ENCODE results near the gene SARDH. TPM values are rescaled to one million over a fixed set of nuclear protein-coding genes. Genes with fewer than 3 reads are reported as not detected.

SARDH gene
- total and polyA plus RNA-seq, 2 donors (not counting 1 experiment from before 2014, with no cell fraction given), result 2.5 to 4.8 TPM

DNA sequence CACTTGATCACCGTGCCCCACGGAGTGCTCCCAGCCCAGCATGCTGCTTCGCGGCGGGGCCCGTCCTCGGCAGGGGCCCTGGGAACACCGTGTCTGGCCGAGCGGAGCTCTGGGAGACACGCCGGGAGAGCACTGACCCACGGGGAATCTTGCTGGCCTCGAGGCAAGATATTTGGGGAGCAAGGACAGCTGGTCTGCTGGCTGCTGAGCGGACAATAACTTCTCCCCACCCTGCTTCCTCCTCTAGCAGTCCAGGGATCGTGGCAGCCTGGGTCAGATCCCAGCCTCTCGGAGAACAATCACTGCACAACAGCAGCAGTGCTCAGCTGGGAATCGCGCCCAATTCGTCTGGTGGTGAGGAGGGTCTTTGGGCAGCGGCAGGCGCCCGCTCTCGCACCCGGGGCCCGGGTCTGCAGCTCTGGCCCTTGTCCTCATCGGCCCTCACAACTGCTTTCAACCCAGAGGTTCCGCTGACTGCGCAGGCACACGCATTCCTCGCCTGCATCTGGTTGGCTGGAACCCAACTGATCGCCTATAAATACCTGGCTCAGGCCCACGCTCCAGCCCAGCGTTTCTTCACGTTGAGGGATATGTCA lies 58.6 kb downstream of the SARDH start:
- Histone ChIP-seq H3K4me2 (ENCODE audit: extremely low read depth, insufficient read depth, low read length) (no peak overlapping the region), H3K79me2 (ENCODE audit: control insufficient read depth, insufficient read depth, low read length) (no peaks in the 10 kb centered on the region), H3K4me1 (ENCODE audit: control insufficient read depth, extremely low read depth, insufficient read depth, low read length) (peaks cover 6% of the 10 kb centered on the region), H3K27me3 (ENCODE audit: control insufficient read depth, insufficient read depth, low read length) (no peaks in the 10 kb centered on the region), H3K9ac (ENCODE audit: insufficient read depth, low read length) (no peak overlapping the region), H2AFZ (ENCODE audit: low read length) (no peak overlapping the region), H3K27ac (ENCODE audit: insufficient read depth, low read length) (no peak overlapping the region), H3K9me3 (ENCODE audit: control insufficient read depth, insufficient read depth, low read depth, low read length) (no peaks in the 10 kb centered on the region), H3K4me3 (replicated peaks in 1 of 4; ENCODE audit: control extremely low read depth in 1 of 4, insufficient read depth in 1 of 4, low read depth in 3 of 4, low read length in 4 of 4) (no peak overlapping the region), H4K20me1 (ENCODE audit: control insufficient read depth, extremely low read depth, insufficient read depth, low read length) (no peaks in the 10 kb centered on the region), H3K36me3 (ENCODE audit: control insufficient read depth, insufficient read depth, low read length) (no peaks in the 10 kb centered on the region)
- no peak for DNase-seq (ENCODE audit: low read depth in 2 of 2)
- TF ChIP-seq, protein P1, sequence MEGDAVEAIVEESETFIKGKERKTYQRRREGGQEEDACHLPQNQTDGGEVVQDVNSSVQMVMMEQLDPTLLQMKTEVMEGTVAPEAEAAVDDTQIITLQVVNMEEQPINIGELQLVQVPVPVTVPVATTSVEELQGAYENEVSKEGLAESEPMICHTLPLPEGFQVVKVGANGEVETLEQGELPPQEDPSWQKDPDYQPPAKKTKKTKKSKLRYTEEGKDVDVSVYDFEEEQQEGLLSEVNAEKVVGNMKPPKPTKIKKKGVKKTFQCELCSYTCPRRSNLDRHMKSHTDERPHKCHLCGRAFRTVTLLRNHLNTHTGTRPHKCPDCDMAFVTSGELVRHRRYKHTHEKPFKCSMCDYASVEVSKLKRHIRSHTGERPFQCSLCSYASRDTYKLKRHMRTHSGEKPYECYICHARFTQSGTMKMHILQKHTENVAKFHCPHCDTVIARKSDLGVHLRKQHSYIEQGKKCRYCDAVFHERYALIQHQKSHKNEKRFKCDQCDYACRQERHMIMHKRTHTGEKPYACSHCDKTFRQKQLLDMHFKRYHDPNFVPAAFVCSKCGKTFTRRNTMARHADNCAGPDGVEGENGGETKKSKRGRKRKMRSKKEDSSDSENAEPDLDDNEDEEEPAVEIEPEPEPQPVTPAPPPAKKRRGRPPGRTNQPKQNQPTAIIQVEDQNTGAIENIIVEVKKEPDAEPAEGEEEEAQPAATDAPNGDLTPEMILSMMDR (conservative IDR thresholded peaks at IDR 0.05 in 1 of 2, IDR thresholded peaks at IDR 0.05 in 1 of 2; ENCODE audit: low read depth in 1 of 2, low read length in 2 of 2), result no peak
- TF ChIP-seq EZH2 (IDR thresholded peaks at IDR 0.05; ENCODE audit: low read length, missing control alignments), result no peak

DNA sequence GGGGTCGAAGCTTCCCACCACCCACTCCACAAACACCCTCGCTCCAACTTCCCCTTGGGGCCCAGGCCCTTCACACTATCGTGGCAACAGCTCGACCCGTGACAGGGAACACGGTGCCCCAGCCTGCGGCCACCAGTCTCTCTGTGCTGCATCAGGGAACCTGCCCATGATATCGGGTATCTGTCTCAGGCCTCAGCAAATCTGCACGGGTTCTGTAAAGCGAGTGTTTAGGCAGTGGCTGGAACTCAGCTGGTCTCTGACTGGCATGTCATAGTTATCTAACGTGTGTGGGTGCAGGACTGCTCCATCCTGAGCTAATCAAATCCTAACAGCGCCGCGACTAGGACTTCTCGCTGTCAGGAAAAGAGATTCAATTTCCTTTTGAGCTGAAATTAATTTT lies 59.1 kb downstream of the SARDH start:
- Histone ChIP-seq H3K4me1 (ENCODE audit: control insufficient read depth, extremely low read depth, insufficient read depth, low read length) (peaks cover 6% of the 10 kb centered on the region), H3K9me3 (ENCODE audit: control insufficient read depth, insufficient read depth, low read depth, low read length) (no peaks in the 10 kb centered on the region), H3K79me2 (ENCODE audit: control insufficient read depth, insufficient read depth, low read length) (no peaks in the 10 kb centered on the region), H3K27me3 (ENCODE audit: control insufficient read depth, insufficient read depth, low read length) (no peaks in the 10 kb centered on the region), H4K20me1 (ENCODE audit: control insufficient read depth, extremely low read depth, insufficient read depth, low read length) (no peaks in the 10 kb centered on the region), H3K4me2 (ENCODE audit: extremely low read depth, insufficient read depth, low read length) (no peak overlapping the region), H3K9ac (ENCODE audit: insufficient read depth, low read length) (no peak overlapping the region), H3K36me3 (ENCODE audit: control insufficient read depth, insufficient read depth, low read length) (no peaks in the 10 kb centered on the region), H3K4me3 (replicated peaks in 1 of 4; ENCODE audit: control extremely low read depth in 1 of 4, insufficient read depth in 1 of 4, low read depth in 3 of 4, low read length in 4 of 4) (no peak overlapping the region), H3K27ac (ENCODE audit: insufficient read depth, low read length) (no peak overlapping the region), H2AFZ (ENCODE audit: low read length) (no peak overlapping the region)
- TF ChIP-seq, protein P1 (conservative IDR thresholded peaks at IDR 0.05 in 1 of 2, IDR thresholded peaks at IDR 0.05 in 1 of 2; ENCODE audit: low read depth in 1 of 2, low read length in 2 of 2), result no peak
- TF ChIP-seq EZH2 (IDR thresholded peaks at IDR 0.05; ENCODE audit: low read length, missing control alignments), result no peak
- DNase-seq (ENCODE audit: low read depth in 2 of 2), result no peak

DNA sequence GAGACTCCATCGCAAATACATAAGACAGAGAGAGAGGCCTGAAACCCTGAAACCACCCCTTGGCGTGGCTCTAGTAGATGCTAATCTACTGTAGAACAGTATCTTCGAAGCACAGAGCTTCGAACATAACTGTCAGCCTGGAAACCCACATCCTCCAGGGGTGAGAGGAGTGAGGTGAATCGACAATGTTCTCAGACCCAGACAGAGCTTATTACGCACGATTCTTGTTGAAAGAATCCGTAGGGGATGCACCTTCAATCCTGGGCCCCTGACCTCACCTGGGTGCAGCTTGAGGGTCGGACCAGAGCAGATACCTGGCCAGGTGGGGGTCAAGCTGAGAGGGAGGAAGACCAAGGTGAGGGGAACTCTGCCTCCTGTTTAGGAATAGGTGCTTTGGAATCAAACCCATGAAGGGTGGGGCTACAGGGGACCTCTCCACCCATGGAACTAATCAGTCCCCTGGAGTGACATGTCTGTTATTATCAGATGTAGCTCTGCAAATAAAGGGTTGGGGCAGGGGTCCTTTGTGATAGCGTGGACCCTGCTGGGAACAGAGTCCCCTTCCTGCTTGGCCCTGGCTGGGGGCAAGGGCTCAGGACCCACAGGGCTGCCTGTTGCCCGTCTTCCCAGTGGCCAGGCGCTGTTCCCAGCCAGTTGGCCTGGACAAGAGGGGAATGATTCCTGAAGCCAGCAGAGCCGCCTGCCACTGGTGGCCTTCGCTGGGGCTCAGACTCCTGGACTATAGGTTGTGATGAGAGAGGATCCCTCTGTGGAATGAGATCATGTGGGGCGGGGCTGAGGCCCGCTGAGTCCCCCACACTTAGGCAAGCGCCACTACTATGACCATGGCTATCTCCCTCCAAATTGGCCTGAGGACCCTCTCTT lies 60.8 kb downstream of the SARDH start:
- H3K4me2 ChIP-seq (ENCODE audit: extremely low read depth, insufficient read depth, low read length), result no peak overlapping the region
- TF ChIP-seq EZH2 (IDR thresholded peaks at IDR 0.05; ENCODE audit: low read length, missing control alignments), result no peak
- TF ChIP-seq, protein P1 (conservative IDR thresholded peaks at IDR 0.05 in 1 of 2, IDR thresholded peaks at IDR 0.05 in 1 of 2; ENCODE audit: low read depth in 1 of 2, low read length in 2 of 2), result no peak
- no peaks in the 10 kb centered on the region for H3K4me1 ChIP-seq (ENCODE audit: control insufficient read depth, extremely low read depth, insufficient read depth, low read length)
- H3K9me3 ChIP-seq (ENCODE audit: control insufficient read depth, insufficient read depth, low read depth, low read length), result no peaks in the 10 kb centered on the region
- H3K27ac ChIP-seq (ENCODE audit: insufficient read depth, low read length), result no peak overlapping the region
- H3K79me2 ChIP-seq (ENCODE audit: control insufficient read depth, insufficient read depth, low read length), result no peaks in the 10 kb centered on the region
- H3K9ac ChIP-seq (ENCODE audit: insufficient read depth, low read length), result no peak overlapping the region
- no peak overlapping the region for H2AFZ ChIP-seq (ENCODE audit: low read length)
- H3K36me3 ChIP-seq (ENCODE audit: control insufficient read depth, insufficient read depth, low read length), result no peaks in the 10 kb centered on the region
- no peak for DNase-seq (ENCODE audit: low read depth in 2 of 2)
- no peak overlapping the region for H3K4me3 ChIP-seq (replicated peaks in 1 of 4; ENCODE audit: control extremely low read depth in 1 of 4, insufficient read depth in 1 of 4, low read depth in 3 of 4, low read length in 4 of 4)
- H3K27me3 ChIP-seq (ENCODE audit: control insufficient read depth, insufficient read depth, low read length), result no peaks in the 10 kb centered on the region
- H4K20me1 ChIP-seq (ENCODE audit: control insufficient read depth, extremely low read depth, insufficient read depth, low read length), result no peaks in the 10 kb centered on the region

All from fibroblast of lung (primary cell).